ENCODE results near the gene PLD4. TPM values are rescaled to one million over a fixed set of nuclear protein-coding genes. Genes with fewer than 3 reads are reported as not detected.

PLD4 gene
- total RNA-seq, 2 donors from 2014 or later, result not detected

GRCh38 chr14:104966981-104967385 is 42.3 kb downstream of the PLD4 start:
- TF ChIP-seq CTCF (conservative IDR thresholded peaks at IDR 0.05), result no peak
- no peak overlapping the region for H3K27ac Mint-ChIP-seq
- H3K4me1 ChIP-seq (ENCODE audit: control insufficient read depth, insufficient read depth, low read length), result no peaks in the 10 kb centered on the region
- H3K9me3 Mint-ChIP-seq, result no peaks in the 10 kb centered on the region
- peaks cover 3% of the 10 kb centered on the region for H3K4me1 Mint-ChIP-seq
- no peak for DNase-seq
- no peak overlapping the region for H3K27ac ChIP-seq (ENCODE audit: low read depth, low read length)
- peaks cover 12% of the 10 kb centered on the region for H3K27me3 Mint-ChIP-seq (ENCODE audit: insufficient read depth)
- H3K4me3 ChIP-seq (ENCODE audit: low read length), result no peak overlapping the region
- no peaks in the 10 kb centered on the region for H3K9me3 ChIP-seq (ENCODE audit: control insufficient read depth, low read length)
- H3K27me3 ChIP-seq (ENCODE audit: control insufficient read depth, insufficient read depth, low read length, poor library complexity, severe bottlenecking), result no peaks in the 10 kb centered on the region
- no peak overlapping the region for H3K9ac ChIP-seq (ENCODE audit: extremely low read depth, low read length, poor library complexity, severe bottlenecking)
- no peaks in the 10 kb centered on the region for H3K36me3 Mint-ChIP-seq (ENCODE audit: low read depth)
- 87% methylated on average over 8 of the region's 8 CpGs; no CpG with 5 or more reads in 1 of the 2 experiments for WGBS, 2 experiments (ENCODE audit: insufficient coverage in 1 of 2, insufficient read length in 1 of 2)
- H3K36me3 ChIP-seq (ENCODE audit: control insufficient read depth, insufficient read depth, low read length), result no peaks in the 10 kb centered on the region
- H3K4me3 Mint-ChIP-seq, result no peak overlapping the region

GRCh38 chr14:104967386-104968152 is 42.9 kb downstream of the PLD4 start:
- Histone ChIP-seq H3K36me3 (ENCODE audit: control insufficient read depth, insufficient read depth, low read length) (no peaks in the 10 kb centered on the region), H3K27me3 (ENCODE audit: control insufficient read depth, insufficient read depth, low read length, poor library complexity, severe bottlenecking) (no peaks in the 10 kb centered on the region), H3K27ac (ENCODE audit: low read depth, low read length) (no peak overlapping the region), H3K9me3 (ENCODE audit: control insufficient read depth, low read length) (no peaks in the 10 kb centered on the region), H3K9ac (ENCODE audit: extremely low read depth, low read length, poor library complexity, severe bottlenecking) (no peak overlapping the region), H3K4me1 (ENCODE audit: control insufficient read depth, insufficient read depth, low read length) (no peaks in the 10 kb centered on the region), H3K4me3 (ENCODE audit: low read length) (no peak overlapping the region)
- DNase-seq, result peak; percentile 85
- peaks cover 3% of the 10 kb centered on the region for H3K4me1 Mint-ChIP-seq
- no peak overlapping the region for H3K27ac Mint-ChIP-seq
- H3K27me3 Mint-ChIP-seq (ENCODE audit: insufficient read depth), result peaks cover 10% of the 10 kb centered on the region
- H3K9me3 Mint-ChIP-seq, result no peaks in the 10 kb centered on the region
- H3K36me3 Mint-ChIP-seq (ENCODE audit: low read depth), result no peaks in the 10 kb centered on the region
- TF ChIP-seq CTCF (conservative IDR thresholded peaks at IDR 0.05), result no peak
- WGBS, 2 experiments (ENCODE audit: insufficient coverage in 1 of 2, insufficient read length in 1 of 2), result 20 to 25% methylated on average over 19 to 35 of the region's 36 CpGs
- peak overlapping the region; percentile 33 for H3K4me3 Mint-ChIP-seq

GRCh38 chr14:104968153-104968527 is 43.5 kb downstream of the PLD4 start:
- DNase-seq, result peak; percentile 80
- Mint-ChIP-seq H3K9me3 (no peaks in the 10 kb centered on the region), H3K4me1 (peaks cover 3% of the 10 kb centered on the region), H3K27me3 (ENCODE audit: insufficient read depth) (peaks cover 5% of the 10 kb centered on the region), H3K27ac (no peak overlapping the region), H3K4me3 (peak overlapping the region; percentile 33), H3K36me3 (ENCODE audit: low read depth) (no peaks in the 10 kb centered on the region)
- Histone ChIP-seq H3K36me3 (ENCODE audit: control insufficient read depth, insufficient read depth, low read length) (no peaks in the 10 kb centered on the region), H3K27ac (ENCODE audit: low read depth, low read length) (no peak overlapping the region), H3K9ac (ENCODE audit: extremely low read depth, low read length, poor library complexity, severe bottlenecking) (no peak overlapping the region), H3K9me3 (ENCODE audit: control insufficient read depth, low read length) (no peaks in the 10 kb centered on the region), H3K27me3 (ENCODE audit: control insufficient read depth, insufficient read depth, low read length, poor library complexity, severe bottlenecking) (no peaks in the 10 kb centered on the region), H3K4me1 (ENCODE audit: control insufficient read depth, insufficient read depth, low read length) (no peaks in the 10 kb centered on the region), H3K4me3 (ENCODE audit: low read length) (no peak overlapping the region)
- WGBS, 2 experiments (ENCODE audit: insufficient coverage in 1 of 2, insufficient read length in 1 of 2), result 40 to 59% methylated on average over 1 to 12 of the region's 12 CpGs
- no peak for TF ChIP-seq CTCF (conservative IDR thresholded peaks at IDR 0.05)
